Measurements from ENCODE around the gene MAP10. TPM values are rescaled to one million over a fixed set of nuclear protein-coding genes. Genes with fewer than 3 reads are reported as not detected.

The MAP10 gene
- total RNA-seq, 4 donors from 2014 or later, result 1.0 to 1.6 (median 1.4) TPM

DNA sequence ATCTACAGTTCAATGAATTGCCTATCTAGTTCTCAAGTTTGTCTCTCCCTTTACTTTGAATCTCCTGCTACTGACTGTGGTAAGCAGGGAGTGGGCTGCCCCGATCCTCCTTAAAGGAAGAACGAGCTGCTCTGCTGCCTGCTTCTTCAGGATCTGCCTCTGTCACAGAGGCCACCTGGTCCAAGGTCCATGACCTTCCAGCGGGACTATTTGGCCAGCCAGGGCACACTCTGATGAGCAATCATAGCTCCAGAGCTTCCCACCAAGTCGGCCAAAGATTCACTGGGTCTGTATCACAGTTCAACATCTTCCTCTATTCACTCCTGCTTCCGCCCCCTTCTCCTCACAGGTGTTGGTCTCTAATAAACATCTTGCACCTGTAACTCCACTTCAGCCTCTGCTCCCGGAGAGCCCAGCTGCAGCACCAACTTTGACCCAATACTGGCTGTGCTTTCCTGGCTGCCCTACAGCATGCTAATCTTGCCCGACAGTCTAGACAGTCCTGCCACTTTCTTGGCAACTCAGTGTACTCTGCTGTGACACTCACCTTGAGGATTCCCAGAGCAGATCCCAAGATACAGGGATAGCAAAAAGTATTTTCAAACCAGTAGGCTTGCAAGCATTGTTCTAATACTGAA lies 16.9 kb upstream of the MAP10 start:
- 88% methylated on average over 7 of the region's 7 CpGs for WGBS

DNA sequence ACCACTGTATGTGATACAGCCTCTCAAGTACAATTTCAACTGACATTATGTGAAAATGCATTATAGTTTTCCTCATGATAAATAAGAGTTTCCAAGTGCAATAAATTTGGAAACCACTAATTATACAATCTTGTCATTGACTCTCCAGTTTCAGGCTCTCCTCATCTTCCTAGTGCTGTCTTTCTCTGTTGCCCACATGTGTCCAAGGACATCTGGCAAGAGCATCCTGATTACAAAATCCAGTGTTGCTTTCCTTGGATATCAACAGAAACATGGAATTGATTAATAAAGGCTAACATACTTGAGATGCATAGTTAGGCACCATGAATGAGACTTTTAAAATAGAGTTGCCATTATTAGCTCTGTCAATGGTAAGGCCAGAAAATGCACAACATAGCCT lies 15.6 kb upstream of the MAP10 start:
- H3K27me3 ChIP-seq, result no peaks in the 10 kb centered on the region
- intact Hi-C loops (cut with DNase I), result no loop called here
- H3K4me1 ChIP-seq, result peaks cover 9 to 12% (median 11%) of the 10 kb centered on the region in 4 donors
- H3K27ac ChIP-seq (replicated peaks in 1 of 4), result no peak overlapping the region
- TF ChIP-seq POLR2AphosphoS5 (IDR thresholded peaks at IDR 0.05) (no peak), EP300 (IDR thresholded peaks at IDR 0.05) (no peak), POLR2A (IDR thresholded peaks at IDR 0.05; ENCODE audit: low read depth) (no peak), CTCF (IDR thresholded peaks at IDR 0.05) (no peak)
- no peak overlapping the region for H3K4me3 ChIP-seq
- DNase-seq (ENCODE audit: extremely low spot score), result no peak
- H3K36me3 ChIP-seq, result no peaks in the 10 kb centered on the region
- H3K9me3 ChIP-seq, result no peaks in the 10 kb centered on the region

More for the DNA sequence above, 16.9 kb upstream of the MAP10 start:
- Histone ChIP-seq H3K36me3 (no peaks in the 10 kb centered on the region), H3K4me1 (peaks cover 0 to 3% (median 1%) of the 10 kb centered on the region in 4 donors), H3K27me3 (no peaks in the 10 kb centered on the region), H3K9me3 (no peaks in the 10 kb centered on the region), H3K27ac (replicated peaks in 1 of 4) (no peak overlapping the region), H3K4me3 (no peak overlapping the region)
- intact Hi-C loops (cut with DNase I), result no loop called here
- no peak for TF ChIP-seq CTCF (IDR thresholded peaks at IDR 0.05)
- no peak for TF ChIP-seq EP300 (IDR thresholded peaks at IDR 0.05)
- TF ChIP-seq POLR2AphosphoS5 (IDR thresholded peaks at IDR 0.05), result no peak
- TF ChIP-seq POLR2A (IDR thresholded peaks at IDR 0.05; ENCODE audit: low read depth), result no peak
- DNase-seq (ENCODE audit: extremely low spot score), result no peak

GRCh38 chr1:232792949-232793348 lies 12.3 kb upstream of the MAP10 start:
- TF ChIP-seq POLR2AphosphoS5 (IDR thresholded peaks at IDR 0.05) (no peak), CTCF (IDR thresholded peaks at IDR 0.05) (no peak), EP300 (IDR thresholded peaks at IDR 0.05) (no peak), POLR2A (IDR thresholded peaks at IDR 0.05; ENCODE audit: low read depth) (no peak)
- no peaks in the 10 kb centered on the region for H3K9me3 ChIP-seq
- intact Hi-C loops (cut with DNase I), result no loop called here
- H3K4me3 ChIP-seq, result no peak overlapping the region
- peaks cover 9 to 18% (median 11%) of the 10 kb centered on the region in 4 donors for H3K4me1 ChIP-seq
- DNase-seq (ENCODE audit: extremely low spot score), result no peak
- no peak overlapping the region for H3K27ac ChIP-seq (replicated peaks in 1 of 4)
- H3K36me3 ChIP-seq, result no peaks in the 10 kb centered on the region
- H3K27me3 ChIP-seq, result no peaks in the 10 kb centered on the region

GRCh38 chr1:232793944-232794343 lies 11.3 kb upstream of the MAP10 start:
- Histone ChIP-seq H3K27me3 (no peaks in the 10 kb centered on the region), H3K4me1 (peaks cover 8 to 18% (median 10%) of the 10 kb centered on the region in 4 donors), H3K36me3 (no peaks in the 10 kb centered on the region), H3K9me3 (no peaks in the 10 kb centered on the region), H3K27ac (replicated peaks in 1 of 4) (no peak overlapping the region), H3K4me3 (no peak overlapping the region)
- no peak for DNase-seq (ENCODE audit: extremely low spot score)
- TF ChIP-seq EP300 (IDR thresholded peaks at IDR 0.05) (no peak), POLR2A (IDR thresholded peaks at IDR 0.05; ENCODE audit: low read depth) (no peak), CTCF (IDR thresholded peaks at IDR 0.05) (peak; percentile 22 to 50 (median 27)), POLR2AphosphoS5 (IDR thresholded peaks at IDR 0.05) (no peak)
- 11% methylated on average over 3 of the region's 3 CpGs for WGBS
- intact Hi-C loops (cut with DNase I), result no loop called here

All from esophagus muscularis mucosa (tissue), 4 donors.